AG04449 (cell line): Measurements from ENCODE around the gene CREB5.

ENCODE experiments used
- CTCF ChIA-PET: fragments of 350-600 bp; formaldehyde crosslinking; extraction: SDS; loops from one replicate; lab custom pipeline; 2021; ENCODE audit warnings: antibody characterized with exemption; lab: Yijun Ruan, JAX
- POLR2A ChIA-PET: fragments of 400-600, 350-600 bp; formaldehyde crosslinking; extraction: SDS; loops from one replicate; lab custom pipeline; 2020; ENCODE audit warnings: antibody characterized with exemption, inconsistent platforms; lab: Yijun Ruan, JAX
- DNase-seq: peaks from one replicate; pipeline ENCODE4 v3.0.0-alpha.2; 2010; ENCODE audit warnings: low read depth, low spot score
- H3K4me3 ChIP-seq: 2 replicates; pipeline ENCODE4 v1.5.1; 2011; ENCODE audit warnings: low read depth, mild to moderate bottlenecking, control low read depth, low read length
- CTCF ChIP-seq: IDR thresholded peaks from one replicate; pipeline ENCODE4 v1.5.1; 2011; ENCODE audit warnings: mild to moderate bottlenecking, moderate library complexity, low read length, control low read depth, inconsistent platforms; ENCODE audit not compliant: insufficient read depth; ENCODE audit errors: missing control alignments

CREB5 gene

GRCh38 chr7:28433039-28433438, 20.7 kb downstream of the CREB5 start:
- CTCF ChIA-PET: interaction anchor here (0.9 kb wide), 1 partner anchor 22 kb away, joined by 3 read pairs; no protein-coding TSS in a partner anchor
- no peak overlapping the region for H3K4me3 ChIP-seq
- no peak for TF ChIP-seq CTCF
- POLR2A ChIA-PET: no interaction called here
- no peak for DNase-seq

GRCh38 chr7:28433699-28434219, 21.4 kb downstream of the CREB5 start:
- H3K4me3 ChIP-seq: no peak overlapping the region
- CTCF ChIA-PET: no interaction called here
- TF ChIP-seq CTCF: no peak
- no peak for DNase-seq
- POLR2A ChIA-PET: no interaction called here

GRCh38 chr7:28434510-28434909, 22.2 kb downstream of the CREB5 start:
- no peak for TF ChIP-seq CTCF
- ChIA-PET CTCF (no interaction called here), POLR2A (no interaction called here)
- H3K4me3 ChIP-seq: no peak overlapping the region
- no peak for DNase-seq

GRCh38 chr7:28435152-28435551, 22.8 kb downstream of the CREB5 start:
- TF ChIP-seq CTCF: no peak
- POLR2A ChIA-PET: interaction anchor here (0.7 kb wide), 1 partner anchor 49 kb away, joined by 4 read pairs; no protein-coding TSS in a partner anchor
- CTCF ChIA-PET: interaction anchor here (0.6 kb wide), 1 partner anchor 210 kb away, joined by 3 read pairs; no protein-coding TSS in a partner anchor
- H3K4me3 ChIP-seq: no peak overlapping the region
- DNase-seq: no peak

- no peak for TF ChIP-seq CTCF
- H3K4me3 ChIP-seq: no peak overlapping the region
- DNase-seq: no peak
- ChIA-PET POLR2A (interaction anchor here (0.7 kb wide), 1 partner anchor 48 kb away, joined by 4 read pairs; no protein-coding TSS in a partner anchor), CTCF (interaction anchor here (0.6 kb wide), 1 partner anchor 210 kb away, joined by 3 read pairs; no protein-coding TSS in a partner anchor)
Observed at GRCh38 chr7:28435732-28436378, 23.5 kb downstream of the CREB5 start.

GRCh38 chr7:28440055-28440601, 27.8 kb downstream of the CREB5 start:
- H3K4me3 ChIP-seq: no peak overlapping the region
- POLR2A ChIA-PET: no interaction called here
- TF ChIP-seq CTCF: no peak
- CTCF ChIA-PET: no interaction called here
- DNase-seq: no peak
